Measurements from ENCODE around the gene ACSL3.

ACSL3 gene

GRCh38 chr2:222938327-222938726 is 77.5 kb downstream of the ACSL3 start:
- Histone ChIP-seq H2BK12ac (ENCODE audit: low read length) (no peak overlapping the region), H2AK5ac (ENCODE audit: low read depth, low read length) (no peak overlapping the region), H2BK120ac (ENCODE audit: low read depth, low read length) (no peak overlapping the region), H3K27me3 (ENCODE audit: control insufficient read depth in 3 of 3, insufficient read depth in 3 of 3, low read depth in 1 of 3, low read length in 3 of 3) (no peaks in the 10 kb centered on the region), H3K9ac (ENCODE audit: low read depth, low read length, poor library complexity) (no peak overlapping the region), H3K27ac (replicated peaks; ENCODE audit: low read length) (no peak overlapping the region), H2BK15ac (ENCODE audit: low read length) (no peak overlapping the region), H2AFZ (ENCODE audit: low read length) (no peak overlapping the region), H2BK5ac (ENCODE audit: low read length) (no peak overlapping the region), H3K14ac (ENCODE audit: low read length) (no peak overlapping the region), H3K23ac (ENCODE audit: low read depth, low read length, poor library complexity) (no peak overlapping the region), H3K4me3 (ENCODE audit: low read length in 2 of 2) (no peak overlapping the region), H3K79me1 (ENCODE audit: low read depth, low read length) (no peaks in the 10 kb centered on the region), H4K8ac (ENCODE audit: low read depth, low read length) (no peak overlapping the region), H3K4ac (ENCODE audit: low read length) (no peak overlapping the region), H3K4me1 (ENCODE audit: control insufficient read depth in 2 of 2, insufficient read depth in 1 of 2, low read depth in 1 of 2, low read length in 2 of 2) (no peaks in the 10 kb centered on the region), H3K4me2 (ENCODE audit: insufficient read depth, low read length, poor library complexity, severe bottlenecking) (no peak overlapping the region), H4K91ac (ENCODE audit: low read depth, low read length, poor library complexity) (no peak overlapping the region), H3K18ac (ENCODE audit: low read length) (no peak overlapping the region), H3K9me3 (replicated peaks in 1 of 2; ENCODE audit: control insufficient read depth in 2 of 2, insufficient read depth in 1 of 2, low read depth in 1 of 2, low read length in 2 of 2) (peaks cover 4 to 32% of the 10 kb centered on the region in 2 donors), H3K36me3 (replicated peaks in 1 of 2; ENCODE audit: control insufficient read depth in 2 of 2, insufficient read depth in 2 of 2, low read length in 2 of 2) (peaks cover 13 to 100% of the 10 kb centered on the region in 2 donors)
- DNase-seq (ENCODE audit: low spot score), result no peak
- no CpG with 5 or more reads among the region's 2 CpGs for WGBS, 2 donors (ENCODE audit: extremely low coverage in 2 of 2, insufficient read length in 2 of 2, insufficient replicate concordance in 1 of 2)

- peak; percentile 67 for DNase-seq (ENCODE audit: low spot score)
- no CpG with 5 or more reads among the region's 6 CpGs for WGBS, 2 donors (ENCODE audit: extremely low coverage in 2 of 2, insufficient read length in 2 of 2, insufficient replicate concordance in 1 of 2)
Observed at GRCh38 chr2:222939208-222939856, 78.5 kb downstream of the ACSL3 start.

GRCh38 chr2:222939979-222940378 is 79.1 kb downstream of the ACSL3 start:
- no peak overlapping the region for H3K14ac ChIP-seq (ENCODE audit: low read length)
- H2AK5ac ChIP-seq (ENCODE audit: low read depth, low read length), result no peak overlapping the region
- H3K9me3 ChIP-seq (replicated peaks in 1 of 2; ENCODE audit: control insufficient read depth in 2 of 2, insufficient read depth in 1 of 2, low read depth in 1 of 2, low read length in 2 of 2), result peaks cover 4 to 32% of the 10 kb centered on the region in 2 donors
- no peak overlapping the region for H3K4me2 ChIP-seq (ENCODE audit: insufficient read depth, low read length, poor library complexity, severe bottlenecking)
- no peak overlapping the region for H4K8ac ChIP-seq (ENCODE audit: low read depth, low read length)
- no peaks in the 10 kb centered on the region for H3K4me1 ChIP-seq (ENCODE audit: control insufficient read depth in 2 of 2, insufficient read depth in 1 of 2, low read depth in 1 of 2, low read length in 2 of 2)
- H3K9ac ChIP-seq (ENCODE audit: low read depth, low read length, poor library complexity), result no peak overlapping the region
- H4K91ac ChIP-seq (ENCODE audit: low read depth, low read length, poor library complexity), result no peak overlapping the region
- H3K18ac ChIP-seq (ENCODE audit: low read length), result no peak overlapping the region
- peaks cover 7 to 83% of the 10 kb centered on the region in 2 donors for H3K36me3 ChIP-seq (replicated peaks in 1 of 2; ENCODE audit: control insufficient read depth in 2 of 2, insufficient read depth in 2 of 2, low read length in 2 of 2)
- no peak overlapping the region for H2AFZ ChIP-seq (ENCODE audit: low read length)
- no peak overlapping the region for H3K27ac ChIP-seq (replicated peaks; ENCODE audit: low read length)
- no peaks in the 10 kb centered on the region for H3K27me3 ChIP-seq (ENCODE audit: control insufficient read depth in 3 of 3, insufficient read depth in 3 of 3, low read depth in 1 of 3, low read length in 3 of 3)
- no CpG with 5 or more reads among the region's 2 CpGs for WGBS, 2 donors (ENCODE audit: extremely low coverage in 2 of 2, insufficient read length in 2 of 2, insufficient replicate concordance in 1 of 2)
- no peak overlapping the region for H2BK12ac ChIP-seq (ENCODE audit: low read length)
- no peaks in the 10 kb centered on the region for H3K79me1 ChIP-seq (ENCODE audit: low read depth, low read length)
- no peak overlapping the region for H2BK15ac ChIP-seq (ENCODE audit: low read length)
- H2BK5ac ChIP-seq (ENCODE audit: low read length), result no peak overlapping the region
- DNase-seq (ENCODE audit: low spot score), result no peak
- no peak overlapping the region for H3K4me3 ChIP-seq (ENCODE audit: low read length in 2 of 2)
- H2BK120ac ChIP-seq (ENCODE audit: low read depth, low read length), result no peak overlapping the region
- no peak overlapping the region for H3K23ac ChIP-seq (ENCODE audit: low read depth, low read length, poor library complexity)
- no peak overlapping the region for H3K4ac ChIP-seq (ENCODE audit: low read length)

More at GRCh38 chr2:222939208-222939856, 78.5 kb downstream of the ACSL3 start:
- Histone ChIP-seq H3K79me1 (ENCODE audit: low read depth, low read length) (no peaks in the 10 kb centered on the region), H2BK5ac (ENCODE audit: low read length) (no peak overlapping the region), H3K23ac (ENCODE audit: low read depth, low read length, poor library complexity) (no peak overlapping the region), H2BK15ac (ENCODE audit: low read length) (no peak overlapping the region), H3K9ac (ENCODE audit: low read depth, low read length, poor library complexity) (no peak overlapping the region), H3K18ac (ENCODE audit: low read length) (no peak overlapping the region), H3K27me3 (ENCODE audit: control insufficient read depth in 3 of 3, insufficient read depth in 3 of 3, low read depth in 1 of 3, low read length in 3 of 3) (no peaks in the 10 kb centered on the region), H2BK120ac (ENCODE audit: low read depth, low read length) (no peak overlapping the region), H3K9me3 (replicated peaks in 1 of 2; ENCODE audit: control insufficient read depth in 2 of 2, insufficient read depth in 1 of 2, low read depth in 1 of 2, low read length in 2 of 2) (peaks cover 4 to 32% of the 10 kb centered on the region in 2 donors), H4K8ac (ENCODE audit: low read depth, low read length) (no peak overlapping the region), H3K4me2 (ENCODE audit: insufficient read depth, low read length, poor library complexity, severe bottlenecking) (no peak overlapping the region), H3K14ac (ENCODE audit: low read length) (no peak overlapping the region), H3K36me3 (replicated peaks in 1 of 2; ENCODE audit: control insufficient read depth in 2 of 2, insufficient read depth in 2 of 2, low read length in 2 of 2) (peaks cover 10 to 90% of the 10 kb centered on the region in 2 donors), H2AK5ac (ENCODE audit: low read depth, low read length) (no peak overlapping the region), H3K4ac (ENCODE audit: low read length) (no peak overlapping the region), H2AFZ (ENCODE audit: low read length) (no peak overlapping the region), H2BK12ac (ENCODE audit: low read length) (no peak overlapping the region), H4K91ac (ENCODE audit: low read depth, low read length, poor library complexity) (no peak overlapping the region), H3K27ac (replicated peaks; ENCODE audit: low read length) (no peak overlapping the region), H3K4me1 (ENCODE audit: control insufficient read depth in 2 of 2, insufficient read depth in 1 of 2, low read depth in 1 of 2, low read length in 2 of 2) (no peaks in the 10 kb centered on the region), H3K4me3 (ENCODE audit: low read length in 2 of 2) (no peak overlapping the region)

GRCh38 chr2:222941510-222942032 is 80.7 kb downstream of the ACSL3 start:
- H2AK5ac ChIP-seq (ENCODE audit: low read depth, low read length), result no peak overlapping the region
- no peaks in the 10 kb centered on the region for H3K4me1 ChIP-seq (ENCODE audit: control insufficient read depth in 2 of 2, insufficient read depth in 1 of 2, low read depth in 1 of 2, low read length in 2 of 2)
- H4K91ac ChIP-seq (ENCODE audit: low read depth, low read length, poor library complexity), result no peak overlapping the region
- H3K14ac ChIP-seq (ENCODE audit: low read length), result no peak overlapping the region
- H3K36me3 ChIP-seq (replicated peaks in 1 of 2; ENCODE audit: control insufficient read depth in 2 of 2, insufficient read depth in 2 of 2, low read length in 2 of 2), result peaks cover 4 to 68% of the 10 kb centered on the region in 2 donors
- H3K4me2 ChIP-seq (ENCODE audit: insufficient read depth, low read length, poor library complexity, severe bottlenecking), result no peak overlapping the region
- no peaks in the 10 kb centered on the region for H3K27me3 ChIP-seq (ENCODE audit: control insufficient read depth in 3 of 3, insufficient read depth in 3 of 3, low read depth in 1 of 3, low read length in 3 of 3)
- H2BK120ac ChIP-seq (ENCODE audit: low read depth, low read length), result no peak overlapping the region
- H2AFZ ChIP-seq (ENCODE audit: low read length), result no peak overlapping the region
- no peak overlapping the region for H2BK5ac ChIP-seq (ENCODE audit: low read length)
- no peak for DNase-seq (ENCODE audit: low spot score)
- no peak overlapping the region for H2BK15ac ChIP-seq (ENCODE audit: low read length)
- H4K8ac ChIP-seq (ENCODE audit: low read depth, low read length), result no peak overlapping the region
- H3K9me3 ChIP-seq (replicated peaks in 1 of 2; ENCODE audit: control insufficient read depth in 2 of 2, insufficient read depth in 1 of 2, low read depth in 1 of 2, low read length in 2 of 2), result peaks cover 4 to 22% of the 10 kb centered on the region in 2 donors
- H3K79me1 ChIP-seq (ENCODE audit: low read depth, low read length), result no peaks in the 10 kb centered on the region
- H2BK12ac ChIP-seq (ENCODE audit: low read length), result no peak overlapping the region
- H3K27ac ChIP-seq (replicated peaks; ENCODE audit: low read length), result no peak overlapping the region
- H3K23ac ChIP-seq (ENCODE audit: low read depth, low read length, poor library complexity), result no peak overlapping the region
- H3K4ac ChIP-seq (ENCODE audit: low read length), result no peak overlapping the region
- H3K9ac ChIP-seq (ENCODE audit: low read depth, low read length, poor library complexity), result no peak overlapping the region
- H3K4me3 ChIP-seq (ENCODE audit: low read length in 2 of 2), result no peak overlapping the region
- H3K18ac ChIP-seq (ENCODE audit: low read length), result no peak overlapping the region
- no CpG with 5 or more reads among the region's 7 CpGs for WGBS, 2 donors (ENCODE audit: extremely low coverage in 2 of 2, insufficient read length in 2 of 2, insufficient replicate concordance in 1 of 2)
